ENCODE measurements around the gene SEC11A.

DNA sequence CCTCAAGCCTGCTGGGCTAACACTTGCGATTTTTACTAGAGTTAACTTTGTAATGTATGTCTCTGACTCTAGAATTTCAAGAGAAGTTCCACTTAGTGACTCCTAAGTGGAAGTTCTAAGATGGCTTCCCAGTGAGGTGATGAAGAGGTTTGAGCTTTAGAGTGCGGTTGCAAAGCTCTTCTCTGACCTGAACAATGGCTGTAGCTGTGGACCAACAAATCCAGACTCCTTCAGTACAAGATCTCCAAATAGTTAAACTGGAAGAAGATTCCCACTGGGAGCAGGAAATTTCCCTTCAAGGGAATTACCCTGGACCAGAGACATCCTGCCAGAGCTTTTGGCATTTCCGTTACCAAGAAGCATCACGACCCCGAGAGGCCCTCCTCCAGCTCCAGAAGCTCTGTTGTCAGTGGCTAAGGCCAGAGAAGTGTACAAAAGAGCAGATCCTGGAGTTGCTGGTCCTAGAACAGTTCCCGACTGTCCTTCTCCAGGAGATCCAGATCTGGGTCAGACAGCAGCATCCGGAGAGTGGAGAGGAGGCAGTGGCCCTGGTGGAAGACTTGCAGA, 84.2 kb downstream of the SEC11A start:
- TF ChIP-seq CTCF (IDR thresholded peaks at IDR 0.05; ENCODE audit: low read length) (no peak), EZH2 (optimal IDR thresholded peaks at IDR 0.05; ENCODE audit: low read depth, low read length) (no peak), EZH2phosphoT487 (IDR thresholded peaks at IDR 0.05; ENCODE audit: low read length) (no peak)

Data from MM.1S (cell line).